KBM-7 (cell line): ENCODE results near the gene DNAI7.

Experiments
- DNase-seq: peaks from one replicate; pipeline ENCODE4 v3.0.0-alpha.2; 2015
- in situ Hi-C: fragments of 300-500 bp; cut with MboI; formaldehyde crosslinking; loops from 2 replicates; pipeline ENCODE4 v1.14.3; 2020; ENCODE audit warnings: low sequenced_read_pairs, low pct_unique_long_range_greater_than_20kb, mixed read lengths

DNAI7 gene

DNA sequence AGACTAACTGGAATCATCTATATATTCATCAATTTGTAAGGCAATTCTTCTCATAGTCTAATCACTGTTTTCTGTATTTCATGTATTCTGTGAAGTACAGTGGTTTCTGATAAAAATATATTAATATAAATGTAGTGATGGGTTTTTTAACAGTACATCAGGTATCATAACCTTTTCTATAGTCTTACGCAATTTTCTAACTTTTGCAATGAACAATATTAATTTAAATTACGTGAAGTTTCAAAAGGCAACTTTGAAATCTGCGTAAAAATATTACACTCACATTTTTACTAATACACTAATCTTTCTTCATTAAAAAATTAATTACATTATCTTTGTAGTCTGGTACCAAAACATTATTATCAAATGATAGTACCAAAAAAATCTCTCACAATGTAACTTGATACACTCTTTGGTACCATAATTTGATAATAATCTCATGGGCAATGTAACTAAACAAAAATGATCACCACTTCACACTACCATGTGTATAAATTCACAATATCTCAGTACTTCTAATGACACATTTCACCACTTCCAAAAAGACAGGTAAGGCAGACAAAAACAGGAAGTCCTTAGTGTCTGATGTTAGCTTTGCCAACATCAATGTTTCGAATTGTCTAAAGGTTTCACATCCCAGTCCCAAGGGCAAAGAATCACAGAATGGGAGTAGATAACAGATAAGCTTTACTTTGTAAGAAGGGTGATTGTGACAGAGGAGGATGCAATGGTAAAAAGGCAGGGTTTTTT, 8.7 kb downstream of the DNAI7 start:
- in situ Hi-C loops: no loop called here
- no peak for DNase-seq

DNA sequence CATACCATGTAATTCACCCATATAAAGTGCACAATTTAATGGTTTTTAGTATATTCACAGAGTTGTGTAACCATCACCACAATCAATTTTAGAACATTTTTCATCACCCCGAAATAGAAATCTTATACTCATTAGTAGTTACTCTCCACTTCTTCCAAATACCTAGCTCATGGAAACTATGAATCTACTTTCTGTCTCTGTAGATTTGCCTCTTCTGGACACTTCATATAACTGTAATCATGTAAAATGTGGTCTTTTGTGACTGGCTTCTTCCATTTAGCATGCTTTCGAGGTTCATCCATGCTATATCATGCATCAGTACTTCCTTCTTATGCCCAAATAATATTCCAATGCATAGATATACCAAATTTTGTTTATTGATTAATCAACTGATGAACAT, 10.8 kb downstream of the DNAI7 start:
- in situ Hi-C loops: no loop called here
- DNase-seq: no peak

DNA sequence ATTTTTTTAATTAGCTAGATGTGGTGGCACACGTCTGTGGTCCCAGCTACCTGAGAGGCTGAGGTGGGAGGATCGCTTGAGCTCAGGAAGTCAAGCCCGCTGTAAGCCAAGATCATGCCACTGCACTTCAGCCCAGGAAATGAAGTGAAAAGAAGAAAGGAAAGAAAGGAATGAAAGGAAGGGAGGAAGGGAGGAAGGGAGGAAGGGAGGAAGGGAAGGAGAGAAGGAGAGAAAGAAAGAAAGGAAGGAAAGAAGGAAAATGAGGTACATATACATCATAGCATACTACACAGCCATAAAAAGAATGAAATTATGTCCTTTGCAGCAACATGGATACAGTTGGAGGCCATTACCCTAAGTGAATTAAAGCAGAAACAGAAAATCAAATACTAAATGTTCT, 12.2 kb downstream of the DNAI7 start:
- in situ Hi-C loops: no loop called here
- no peak for DNase-seq

DNA sequence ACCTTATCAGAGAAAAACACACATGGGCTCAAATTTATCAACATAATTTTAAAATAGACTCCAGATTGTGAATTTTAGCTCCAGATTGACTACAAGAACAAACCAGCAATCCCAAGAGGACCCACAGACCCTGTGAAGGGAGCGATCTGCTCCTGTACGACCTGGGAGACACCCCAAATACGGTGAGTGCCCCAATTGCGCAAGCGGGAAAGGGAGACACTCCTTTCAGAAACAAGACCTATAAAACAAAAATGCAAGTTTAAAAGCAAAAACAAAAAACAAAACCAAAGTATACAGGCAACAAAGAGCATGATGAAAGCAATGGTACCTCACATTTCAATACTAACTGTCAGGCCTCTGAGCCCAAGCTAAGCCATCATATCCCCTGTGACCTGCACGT, 32.1 kb downstream of the DNAI7 start:
- in situ Hi-C loops: no loop called here
- DNase-seq: no peak

DNA sequence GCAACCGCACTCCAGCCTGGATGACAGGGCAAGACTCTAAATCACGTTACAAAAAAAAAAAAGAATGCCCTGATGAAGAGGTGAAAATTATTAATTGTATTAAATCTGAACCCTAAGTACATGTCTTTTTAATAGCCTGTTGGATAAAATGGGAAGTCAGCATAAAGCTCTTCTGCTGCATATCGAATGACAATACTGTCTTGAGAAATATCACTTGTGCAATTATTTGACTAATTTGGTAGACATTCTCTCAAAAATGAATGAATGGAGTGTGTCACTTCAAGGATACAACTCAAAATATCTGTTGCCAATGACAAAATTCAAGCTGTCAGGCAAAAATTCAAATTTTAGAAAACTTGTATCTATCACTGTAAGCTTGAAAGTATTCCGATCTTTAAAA, 38.9 kb downstream of the DNAI7 start:
- no peak for DNase-seq
- in situ Hi-C loops: no loop called here

DNA sequence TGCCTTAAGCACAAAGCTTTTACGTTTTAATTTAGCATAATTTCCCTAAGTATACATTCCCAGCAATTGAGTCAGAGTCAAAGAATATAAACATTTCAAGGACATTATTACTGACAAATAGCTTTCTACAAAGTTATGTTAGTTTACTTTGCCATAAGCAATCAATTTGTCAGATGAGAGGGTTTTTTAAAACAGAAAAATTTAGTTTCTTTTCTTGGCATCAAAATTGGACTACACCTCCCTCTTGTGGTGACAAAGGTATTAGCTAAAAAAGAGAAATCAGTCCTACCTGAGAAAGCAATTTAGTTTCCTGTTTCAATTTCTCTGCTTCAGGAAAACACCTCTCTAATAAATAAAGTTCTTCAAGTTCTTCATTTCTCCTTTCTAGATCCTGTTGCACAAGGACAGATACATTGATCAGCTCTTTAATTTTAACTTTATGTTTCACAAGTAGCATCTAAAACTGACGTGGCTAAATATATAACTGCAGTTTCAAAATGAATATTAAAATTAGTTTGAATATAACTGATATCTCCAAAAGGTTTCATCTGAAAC, 39.9 kb downstream of the DNAI7 start:
- DNase-seq: peak; percentile 51
- in situ Hi-C loops: no loop called here

DNA sequence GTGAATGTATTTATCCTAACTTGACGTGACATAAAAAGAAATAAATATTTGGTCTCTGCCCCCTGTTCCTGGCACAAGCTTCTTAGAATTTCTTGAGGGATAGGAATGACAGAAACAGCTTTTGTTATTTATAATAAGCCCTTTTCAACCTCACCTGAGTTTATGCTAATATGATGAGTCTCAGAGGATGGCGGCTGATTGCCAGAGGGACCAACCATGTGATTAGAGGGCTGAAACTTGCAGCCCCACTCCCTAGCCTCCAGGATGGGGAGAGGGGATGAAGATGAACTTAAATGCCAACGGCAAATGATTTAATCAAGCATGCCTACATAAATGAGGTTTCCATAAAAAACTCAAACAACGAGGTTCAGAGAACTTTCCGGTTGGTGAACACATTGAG, 42.9 kb downstream of the DNAI7 start:
- DNase-seq: no peak
- in situ Hi-C loops: no loop called here

DNA sequence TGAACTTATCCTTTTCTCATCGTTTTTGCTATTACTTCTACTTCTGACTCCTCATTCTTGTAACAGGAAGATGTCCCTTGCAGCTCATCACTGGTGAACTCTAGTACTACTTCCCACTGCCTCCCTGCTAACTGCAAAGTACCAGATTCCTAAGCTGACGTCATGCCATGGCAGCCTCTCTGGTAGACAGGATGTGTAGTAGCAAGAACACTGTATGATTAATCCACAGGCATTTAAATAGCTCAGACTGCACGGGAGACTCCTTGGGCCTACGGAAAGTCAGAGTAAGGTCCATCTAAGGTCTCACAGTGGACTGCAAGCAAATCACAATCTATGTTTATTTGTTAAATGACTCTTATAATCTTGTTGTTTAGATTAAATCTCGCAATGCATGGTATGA, 43.5 kb downstream of the DNAI7 start:
- no peak for DNase-seq
- in situ Hi-C loops: no loop called here

DNA sequence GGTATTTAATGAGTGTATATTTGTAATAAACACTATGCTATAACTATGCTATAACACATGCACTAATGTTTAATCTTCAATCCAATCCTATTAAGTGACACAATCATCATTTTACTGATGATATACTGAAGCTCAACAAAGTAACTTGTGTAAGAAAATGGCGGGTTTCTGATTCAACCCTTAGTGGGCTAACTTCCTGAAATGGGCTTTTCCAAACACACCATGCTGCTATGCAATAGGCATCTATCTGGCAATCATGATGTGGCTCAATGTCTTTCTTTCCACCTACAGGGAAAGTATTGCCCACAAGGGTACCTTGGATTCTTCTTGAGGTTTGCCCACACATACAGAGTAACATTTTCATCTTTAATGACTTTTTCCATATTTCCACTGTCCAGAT, 48.3 kb downstream of the DNAI7 start:
- DNase-seq: no peak
- in situ Hi-C loops: loop anchor here (25.0 kb wide), 1 partner anchor 159 kb away; no protein-coding TSS in a partner anchor

DNA sequence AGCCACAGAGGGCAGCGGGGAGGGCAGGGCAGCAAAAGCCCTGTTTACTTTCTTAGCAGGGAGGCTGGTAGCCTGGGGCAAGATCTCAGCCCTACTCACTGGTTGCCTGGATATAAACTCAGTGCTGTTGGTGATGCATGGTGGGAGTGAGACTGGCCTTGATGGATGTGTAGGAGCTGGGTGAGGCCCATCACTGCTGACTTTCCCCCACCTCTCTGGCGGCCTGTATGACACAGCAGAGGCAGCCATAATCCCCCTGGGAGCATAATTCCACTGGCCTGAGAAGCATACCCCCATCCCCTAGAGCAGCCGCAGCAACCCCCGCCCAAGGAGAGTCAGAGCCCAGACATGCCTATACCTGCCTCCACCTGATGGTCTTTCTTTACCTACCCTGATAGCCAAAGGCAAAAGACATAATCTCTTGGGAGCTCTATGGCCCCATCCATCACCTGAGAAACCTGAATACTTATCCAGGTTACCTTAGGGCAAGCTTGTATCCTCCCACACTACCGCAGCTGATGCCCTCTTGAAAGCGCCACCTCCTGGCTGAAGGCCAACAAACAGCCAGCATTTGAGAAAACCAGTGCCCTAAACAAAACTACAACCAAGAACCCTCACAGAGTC, 59.3 kb downstream of the DNAI7 start:
- DNase-seq: no peak
- in situ Hi-C loops: loop anchor here (25.0 kb wide), 1 partner anchor 148 kb away; no protein-coding TSS in a partner anchor

DNA sequence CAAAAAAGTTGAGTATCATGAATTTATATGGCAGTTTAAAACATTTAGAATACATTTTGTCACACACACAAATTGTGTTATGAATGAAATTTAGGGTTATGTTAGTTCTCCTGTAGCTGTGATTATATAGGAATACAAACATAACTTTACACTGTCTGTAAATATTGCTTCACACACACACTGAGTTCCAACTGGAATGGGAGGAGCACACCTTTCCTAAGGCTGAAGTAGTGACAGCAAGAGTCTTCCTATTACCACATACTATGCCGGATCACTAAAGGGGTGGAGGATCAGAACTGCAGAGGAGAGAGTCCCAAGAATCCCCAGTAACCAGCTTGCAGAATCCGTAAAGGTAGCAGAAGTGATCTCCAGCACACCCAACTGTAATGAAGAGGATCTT, 63.7 kb downstream of the DNAI7 start:
- in situ Hi-C loops: loop anchor here (25.0 kb wide), 1 partner anchor 144 kb away; no protein-coding TSS in a partner anchor
- DNase-seq: no peak

DNA sequence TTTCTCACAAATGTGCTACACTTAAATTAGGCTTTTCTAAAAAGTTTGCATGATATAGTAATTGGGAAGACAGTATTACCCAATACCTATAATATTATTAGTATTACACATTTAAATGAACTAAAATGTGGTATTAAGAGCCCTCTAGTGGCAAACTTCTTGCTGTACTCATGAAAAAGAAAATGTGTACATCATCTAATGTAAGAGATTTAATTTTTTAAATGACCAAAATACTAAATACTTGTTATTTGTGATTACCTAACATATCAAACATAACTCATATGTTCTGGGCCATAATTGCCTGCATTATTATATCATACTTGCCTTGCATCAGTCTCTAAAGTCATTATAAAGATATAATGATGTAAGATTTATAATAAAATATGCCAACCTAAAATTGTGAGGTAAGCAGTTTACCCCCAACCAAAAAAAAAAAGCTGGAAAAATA, 64.2 kb downstream of the DNAI7 start:
- in situ Hi-C loops: loop anchor here (25.0 kb wide), 1 partner anchor 143 kb away; no protein-coding TSS in a partner anchor
- DNase-seq: peak; percentile 37

DNA sequence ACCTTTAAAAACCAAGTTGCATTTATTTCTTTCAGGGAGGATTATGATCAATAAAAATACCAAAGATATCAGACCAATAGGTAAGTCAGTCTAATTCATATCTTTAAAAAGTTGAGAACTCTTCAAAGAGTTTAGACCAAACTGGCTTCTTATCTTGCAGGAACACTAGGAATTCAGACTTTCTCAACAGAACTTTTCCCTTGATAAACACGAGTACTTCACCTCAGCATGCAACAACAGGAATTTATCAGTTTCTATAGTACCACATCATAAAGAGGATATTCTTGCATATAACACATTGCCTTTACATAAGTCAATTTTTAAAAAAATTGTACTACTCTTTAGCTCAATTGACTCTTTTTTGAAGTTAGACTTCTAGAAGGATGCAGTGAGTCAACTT, 68.2 kb downstream of the DNAI7 start:
- in situ Hi-C loops: loop anchor here (25.0 kb wide), 1 partner anchor 139 kb away; no protein-coding TSS in a partner anchor
- no peak for DNase-seq

DNA sequence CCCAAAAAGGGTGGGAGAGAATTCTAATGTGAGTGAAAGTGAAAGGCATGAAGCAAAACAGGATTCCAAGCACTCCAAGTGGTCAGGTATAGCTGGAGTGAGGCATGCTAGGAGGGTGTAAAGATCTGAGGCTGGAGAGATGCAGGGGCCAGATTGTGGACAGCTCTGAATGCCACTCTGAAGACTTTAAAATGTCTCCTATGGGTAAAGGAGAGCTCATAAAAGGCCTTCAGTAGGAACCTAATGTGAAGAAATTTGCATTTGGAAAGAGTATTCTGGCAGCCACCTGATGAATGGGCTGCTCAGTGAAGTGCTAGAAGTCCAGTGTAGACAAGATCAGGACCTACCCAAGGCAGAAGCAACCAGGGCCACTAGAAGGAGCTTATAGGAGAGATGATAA, 68.9 kb downstream of the DNAI7 start:
- in situ Hi-C loops: loop anchor here (25.0 kb wide), 1 partner anchor 139 kb away; no protein-coding TSS in a partner anchor
- DNase-seq: no peak

DNA sequence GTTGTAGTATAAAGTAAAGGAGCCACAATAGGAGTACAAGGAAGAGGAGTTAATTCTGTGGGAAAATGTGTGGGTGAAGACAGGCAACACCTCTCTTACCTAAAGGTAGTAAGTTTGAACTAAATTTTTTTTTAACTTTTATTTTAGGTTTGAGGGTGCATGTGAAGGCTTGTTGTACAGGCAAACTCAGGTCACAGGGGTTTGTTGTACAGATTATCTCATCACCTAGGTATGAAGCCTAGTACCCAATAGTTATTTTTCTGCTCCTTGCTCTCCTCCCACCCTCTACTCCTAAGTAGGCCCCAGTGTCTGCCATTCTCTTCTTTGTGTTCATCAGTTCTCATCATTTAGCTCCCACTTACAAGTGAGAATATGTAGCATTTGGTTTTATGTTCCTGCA, 70.5 kb downstream of the DNAI7 start:
- in situ Hi-C loops: no loop called here
- no peak for DNase-seq

DNA sequence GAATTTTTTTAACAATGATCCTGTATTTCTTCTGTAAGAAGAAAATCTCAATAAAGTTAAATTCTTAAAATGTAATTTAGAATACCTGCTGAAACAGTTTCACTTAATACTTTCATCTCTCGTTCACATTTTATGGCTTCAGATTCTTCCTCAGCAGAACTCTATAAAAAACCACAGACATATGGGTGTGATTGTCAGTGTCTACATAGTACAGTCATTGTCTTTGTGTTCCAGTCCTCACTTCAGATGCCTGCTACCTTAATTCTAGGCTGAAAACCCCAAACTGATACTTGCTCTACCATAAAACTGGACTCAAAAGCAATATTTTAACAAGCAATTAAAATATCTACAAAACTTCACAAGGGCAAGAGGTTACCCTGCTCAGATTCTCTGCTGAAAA, 71.8 kb downstream of the DNAI7 start:
- no peak for DNase-seq
- in situ Hi-C loops: no loop called here

DNA sequence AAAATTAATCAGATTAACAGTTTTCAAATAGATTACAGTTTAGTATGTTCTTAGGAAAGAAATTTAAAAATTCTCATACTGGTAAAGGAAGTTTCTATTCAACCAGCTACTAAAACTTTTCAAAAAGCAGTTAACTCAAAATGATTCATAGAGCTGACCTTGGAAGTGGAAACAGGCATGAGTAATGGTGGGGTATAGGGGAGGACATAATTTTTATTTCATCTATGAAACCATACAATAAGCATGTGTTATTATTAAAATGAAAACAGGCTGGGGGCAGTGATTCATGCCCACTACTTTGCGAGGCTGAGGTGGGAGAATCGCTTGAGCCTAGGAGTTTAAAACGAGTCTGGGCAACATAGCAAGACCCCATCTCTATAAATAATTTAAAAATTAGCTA, 73.0 kb downstream of the DNAI7 start:
- DNase-seq: no peak
- in situ Hi-C loops: no loop called here

DNA sequence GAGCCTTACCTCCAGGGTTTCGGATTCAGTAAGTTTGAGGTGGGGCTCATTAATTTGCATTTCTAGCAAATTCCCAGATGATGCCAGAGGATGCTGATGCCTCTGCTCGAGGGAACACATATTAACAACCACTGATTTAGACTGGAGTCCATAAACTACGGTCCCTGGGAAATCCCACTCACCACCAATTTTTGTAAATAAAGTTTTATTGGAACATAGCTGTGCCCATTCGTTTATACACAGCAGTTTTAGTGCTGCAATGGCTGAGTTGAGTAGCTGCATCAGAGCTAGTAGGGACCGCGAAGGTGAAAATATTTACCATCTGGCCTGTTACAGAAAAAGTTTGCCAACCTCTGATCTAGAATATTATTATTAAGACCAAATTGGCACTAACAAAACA, 73.8 kb downstream of the DNAI7 start:
- in situ Hi-C loops: no loop called here
- DNase-seq: no peak

DNA sequence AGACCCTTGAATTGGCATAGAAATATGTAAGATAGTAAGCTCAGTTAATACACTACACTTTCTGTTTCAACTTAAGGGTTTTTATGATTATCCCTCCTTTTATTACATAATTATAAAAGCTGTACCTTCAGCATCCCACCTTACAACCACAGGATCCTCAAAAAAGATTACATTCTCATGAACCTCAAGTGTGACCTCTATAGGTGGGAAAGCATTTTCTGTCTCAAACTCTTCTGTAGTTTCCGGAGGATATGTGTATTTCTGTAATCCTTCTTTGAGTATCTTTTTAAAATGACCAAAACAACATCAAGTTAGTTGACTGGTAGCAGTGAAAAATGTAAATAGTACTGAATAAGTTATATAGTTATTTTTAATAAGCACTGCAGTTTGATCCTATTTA, 75.9 kb downstream of the DNAI7 start:
- in situ Hi-C loops: no loop called here
- DNase-seq: peak; percentile 18

DNA sequence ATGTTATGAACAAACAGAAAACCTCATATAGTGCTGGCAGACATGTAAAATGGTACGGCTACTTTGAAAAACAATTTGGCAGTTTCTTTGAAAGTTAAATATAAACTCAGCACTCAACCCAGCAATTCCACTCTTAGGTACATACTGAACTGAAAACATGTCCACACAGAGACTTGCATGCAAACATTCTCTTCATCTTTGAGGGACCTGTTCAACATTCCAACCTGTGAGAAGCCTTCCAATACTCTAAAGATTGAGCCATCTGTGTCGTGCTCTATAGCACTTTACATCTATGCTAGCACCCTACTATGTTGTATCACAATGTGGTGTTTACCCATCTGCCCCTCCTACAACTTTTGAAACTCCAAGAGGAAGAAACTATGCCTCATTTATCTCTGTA, 79.3 kb downstream of the DNAI7 start:
- no peak for DNase-seq
- in situ Hi-C loops: no loop called here
